ENCODE data around the gene PRR15.

DNA sequence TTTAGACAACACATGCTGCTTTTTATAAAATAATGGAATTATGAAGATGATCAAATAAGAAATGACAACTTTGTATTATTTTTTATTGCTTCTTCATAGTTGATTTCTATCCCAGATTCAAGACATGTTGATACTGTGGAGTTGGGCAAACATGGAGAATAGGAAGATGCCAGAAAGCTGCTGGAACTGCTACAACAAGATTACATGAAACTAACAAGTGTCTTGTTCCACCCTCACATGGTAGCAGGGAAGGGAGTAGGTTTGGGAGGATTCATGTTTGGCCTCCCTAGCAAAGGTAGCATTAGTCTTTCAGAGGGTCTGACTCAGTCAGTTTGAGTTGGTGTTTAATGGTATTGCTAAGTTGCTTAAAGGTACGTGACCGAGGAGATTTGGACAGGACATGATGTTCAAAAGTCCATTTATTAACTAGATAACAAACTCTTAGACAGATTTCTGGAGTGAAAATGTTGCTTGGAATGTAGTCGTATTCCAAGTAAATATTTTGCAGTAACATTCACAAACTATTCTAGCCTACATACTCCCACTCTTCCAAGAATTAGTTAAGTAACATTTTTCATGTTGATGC lies 33.1 kb downstream of the PRR15 start:
- TF ChIP-seq, protein P1, sequence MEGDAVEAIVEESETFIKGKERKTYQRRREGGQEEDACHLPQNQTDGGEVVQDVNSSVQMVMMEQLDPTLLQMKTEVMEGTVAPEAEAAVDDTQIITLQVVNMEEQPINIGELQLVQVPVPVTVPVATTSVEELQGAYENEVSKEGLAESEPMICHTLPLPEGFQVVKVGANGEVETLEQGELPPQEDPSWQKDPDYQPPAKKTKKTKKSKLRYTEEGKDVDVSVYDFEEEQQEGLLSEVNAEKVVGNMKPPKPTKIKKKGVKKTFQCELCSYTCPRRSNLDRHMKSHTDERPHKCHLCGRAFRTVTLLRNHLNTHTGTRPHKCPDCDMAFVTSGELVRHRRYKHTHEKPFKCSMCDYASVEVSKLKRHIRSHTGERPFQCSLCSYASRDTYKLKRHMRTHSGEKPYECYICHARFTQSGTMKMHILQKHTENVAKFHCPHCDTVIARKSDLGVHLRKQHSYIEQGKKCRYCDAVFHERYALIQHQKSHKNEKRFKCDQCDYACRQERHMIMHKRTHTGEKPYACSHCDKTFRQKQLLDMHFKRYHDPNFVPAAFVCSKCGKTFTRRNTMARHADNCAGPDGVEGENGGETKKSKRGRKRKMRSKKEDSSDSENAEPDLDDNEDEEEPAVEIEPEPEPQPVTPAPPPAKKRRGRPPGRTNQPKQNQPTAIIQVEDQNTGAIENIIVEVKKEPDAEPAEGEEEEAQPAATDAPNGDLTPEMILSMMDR (conservative IDR thresholded peaks at IDR 0.05; ENCODE audit: low read length): no peak
- no peak for TF ChIP-seq EZH2phosphoT487 (IDR thresholded peaks at IDR 0.05; ENCODE audit: borderline replicate concordance, low read depth, low read length)
